ENCODE measurements around the gene GLB1L2.

DNA sequence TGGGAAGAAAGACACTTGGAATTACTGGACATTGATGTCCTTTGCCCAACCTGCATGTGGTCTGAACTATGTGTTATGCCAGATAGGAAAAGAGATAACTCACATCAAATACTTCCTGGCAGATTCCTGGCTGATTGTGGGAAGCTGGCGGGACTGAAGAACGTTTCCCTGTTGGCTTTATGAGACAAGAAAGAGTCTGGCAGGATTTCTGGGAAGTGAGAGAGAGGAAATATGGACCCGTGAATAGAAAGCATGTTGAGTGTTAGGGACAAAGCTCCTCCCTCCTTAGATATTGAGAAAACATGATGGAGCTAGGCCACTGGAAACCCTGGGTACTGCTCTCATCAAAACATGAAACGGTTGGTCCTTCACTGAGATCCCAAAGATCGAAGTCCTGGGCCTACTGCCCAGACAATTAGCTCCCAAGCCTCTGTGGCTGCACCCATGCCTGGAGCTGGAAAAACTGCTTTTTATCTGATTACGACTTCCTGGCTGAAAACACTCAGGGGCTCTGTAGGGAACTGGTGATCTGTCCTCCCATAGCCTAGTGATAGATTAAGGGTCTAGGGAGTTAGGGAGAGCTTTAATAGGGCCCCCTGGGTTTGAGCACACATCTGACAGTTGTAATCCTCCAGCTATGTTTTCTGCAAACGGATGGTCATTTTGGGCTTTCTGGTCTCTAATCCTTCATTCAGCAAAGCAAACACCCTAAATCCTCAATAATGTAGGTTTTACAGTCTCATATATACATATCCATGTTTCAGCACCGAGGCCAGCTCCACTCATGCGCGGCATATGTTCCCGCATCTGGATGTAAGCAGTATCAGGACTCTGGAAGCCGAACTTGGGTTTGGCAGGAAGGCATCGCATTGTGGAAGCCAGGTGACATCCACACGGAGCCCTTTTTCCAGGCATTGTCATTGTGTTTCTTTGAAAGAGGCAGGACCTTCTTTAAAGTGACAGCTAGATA lies 86.4 kb downstream of the GLB1L2 start:
- TF ChIP-seq POLR2A (IDR thresholded peaks at IDR 0.05), result no peak
- TF ChIP-seq CTCF (IDR thresholded peaks at IDR 0.05), result no peak

Measured in prostate gland (tissue), 2 donors.